Liver (tissue), 3 donors: ENCODE data around the gene DPP9.

Experiments used
- EGR1 ChIP-seq, 2 donors: IDR thresholded peaks; 2 replicates each; pipeline ENCODE4 v1.6.1; 2016 to 2018; ENCODE audit warnings: antibody characterized with exemption in 2 of 2, low read depth in 2 of 2
- GABPA ChIP-seq, 2 donors: IDR thresholded peaks in 1 of 2; conservative IDR thresholded peaks in 1 of 2; 2 replicates each; pipeline ENCODE4 v1.6.1; 2016; ENCODE audit warnings: antibody characterized with exemption in 2 of 2, mild to moderate bottlenecking in 1 of 2, moderate library complexity in 1 of 2
- RAD21 ChIP-seq, 2 donors: IDR thresholded peaks; 2 replicates each; pipeline ENCODE4 v1.6.1; 2016; ENCODE audit warnings: antibody characterized with exemption in 2 of 2, mild to moderate bottlenecking in 2 of 2
- TF ChIP-seq, protein P1 (sequence below): fragments of 150-350 bp; IDR thresholded peaks from 2 replicates; pipeline ENCODE4 v1.5.1; 2017; ENCODE audit warnings: improper control_type of control experiment, low read depth, low read length; ENCODE audit not compliant: missing input control
- TF ChIP-seq, protein P2 (sequence below): IDR thresholded peaks from 2 replicates; pipeline ENCODE4 v1.6.1; 2016; ENCODE audit warnings: antibody characterized with exemption, mild to moderate bottlenecking
- donor health status: healthy.
- donor health status: healthy.

DNA sequence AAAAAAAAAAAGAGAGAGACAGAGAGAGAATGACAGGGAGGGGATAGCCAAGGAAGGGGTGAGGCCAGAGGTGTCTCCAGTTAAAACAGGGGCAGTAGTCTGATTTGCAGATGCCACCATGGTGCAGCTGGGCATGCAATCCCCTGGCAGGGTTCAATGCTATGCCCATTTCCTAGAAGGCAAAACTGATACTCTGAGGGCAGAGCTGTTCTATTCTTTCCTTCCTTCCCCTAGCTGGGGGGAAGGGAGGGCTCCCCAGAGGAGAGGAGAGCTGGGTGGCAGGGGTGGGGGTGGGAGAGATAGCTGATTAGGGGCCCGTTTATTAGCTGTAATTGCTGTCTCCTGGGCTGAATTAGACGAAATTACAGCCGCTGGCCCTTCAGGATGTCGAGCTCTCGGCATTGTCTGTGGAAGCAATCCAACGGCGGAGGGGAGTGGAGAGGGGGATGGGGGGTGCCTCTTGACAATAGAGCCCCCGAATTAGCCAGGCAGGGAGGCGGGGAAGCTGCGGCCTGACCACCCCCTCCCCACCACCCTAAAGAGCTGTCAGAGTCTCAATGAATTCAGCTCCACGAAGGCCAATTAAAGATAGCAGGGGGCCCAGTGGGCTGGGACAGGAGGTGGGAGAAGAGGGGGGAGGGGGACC, 14.4 kb upstream of the DPP9 start:
- TF ChIP-seq, protein P1, sequence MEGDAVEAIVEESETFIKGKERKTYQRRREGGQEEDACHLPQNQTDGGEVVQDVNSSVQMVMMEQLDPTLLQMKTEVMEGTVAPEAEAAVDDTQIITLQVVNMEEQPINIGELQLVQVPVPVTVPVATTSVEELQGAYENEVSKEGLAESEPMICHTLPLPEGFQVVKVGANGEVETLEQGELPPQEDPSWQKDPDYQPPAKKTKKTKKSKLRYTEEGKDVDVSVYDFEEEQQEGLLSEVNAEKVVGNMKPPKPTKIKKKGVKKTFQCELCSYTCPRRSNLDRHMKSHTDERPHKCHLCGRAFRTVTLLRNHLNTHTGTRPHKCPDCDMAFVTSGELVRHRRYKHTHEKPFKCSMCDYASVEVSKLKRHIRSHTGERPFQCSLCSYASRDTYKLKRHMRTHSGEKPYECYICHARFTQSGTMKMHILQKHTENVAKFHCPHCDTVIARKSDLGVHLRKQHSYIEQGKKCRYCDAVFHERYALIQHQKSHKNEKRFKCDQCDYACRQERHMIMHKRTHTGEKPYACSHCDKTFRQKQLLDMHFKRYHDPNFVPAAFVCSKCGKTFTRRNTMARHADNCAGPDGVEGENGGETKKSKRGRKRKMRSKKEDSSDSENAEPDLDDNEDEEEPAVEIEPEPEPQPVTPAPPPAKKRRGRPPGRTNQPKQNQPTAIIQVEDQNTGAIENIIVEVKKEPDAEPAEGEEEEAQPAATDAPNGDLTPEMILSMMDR, result no peak
- TF ChIP-seq, protein P2, sequence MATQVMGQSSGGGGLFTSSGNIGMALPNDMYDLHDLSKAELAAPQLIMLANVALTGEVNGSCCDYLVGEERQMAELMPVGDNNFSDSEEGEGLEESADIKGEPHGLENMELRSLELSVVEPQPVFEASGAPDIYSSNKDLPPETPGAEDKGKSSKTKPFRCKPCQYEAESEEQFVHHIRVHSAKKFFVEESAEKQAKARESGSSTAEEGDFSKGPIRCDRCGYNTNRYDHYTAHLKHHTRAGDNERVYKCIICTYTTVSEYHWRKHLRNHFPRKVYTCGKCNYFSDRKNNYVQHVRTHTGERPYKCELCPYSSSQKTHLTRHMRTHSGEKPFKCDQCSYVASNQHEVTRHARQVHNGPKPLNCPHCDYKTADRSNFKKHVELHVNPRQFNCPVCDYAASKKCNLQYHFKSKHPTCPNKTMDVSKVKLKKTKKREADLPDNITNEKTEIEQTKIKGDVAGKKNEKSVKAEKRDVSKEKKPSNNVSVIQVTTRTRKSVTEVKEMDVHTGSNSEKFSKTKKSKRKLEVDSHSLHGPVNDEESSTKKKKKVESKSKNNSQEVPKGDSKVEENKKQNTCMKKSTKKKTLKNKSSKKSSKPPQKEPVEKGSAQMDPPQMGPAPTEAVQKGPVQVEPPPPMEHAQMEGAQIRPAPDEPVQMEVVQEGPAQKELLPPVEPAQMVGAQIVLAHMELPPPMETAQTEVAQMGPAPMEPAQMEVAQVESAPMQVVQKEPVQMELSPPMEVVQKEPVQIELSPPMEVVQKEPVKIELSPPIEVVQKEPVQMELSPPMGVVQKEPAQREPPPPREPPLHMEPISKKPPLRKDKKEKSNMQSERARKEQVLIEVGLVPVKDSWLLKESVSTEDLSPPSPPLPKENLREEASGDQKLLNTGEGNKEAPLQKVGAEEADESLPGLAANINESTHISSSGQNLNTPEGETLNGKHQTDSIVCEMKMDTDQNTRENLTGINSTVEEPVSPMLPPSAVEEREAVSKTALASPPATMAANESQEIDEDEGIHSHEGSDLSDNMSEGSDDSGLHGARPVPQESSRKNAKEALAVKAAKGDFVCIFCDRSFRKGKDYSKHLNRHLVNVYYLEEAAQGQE, result no peak
- no peak for TF ChIP-seq EGR1 (IDR thresholded peaks at IDR 0.05; ENCODE audit: low read depth in 2 of 2)
- TF ChIP-seq RAD21 (IDR thresholded peaks at IDR 0.05), result no peak
- TF ChIP-seq GABPA (IDR thresholded peaks at IDR 0.05 in 1 of 2, conservative IDR thresholded peaks at IDR 0.05 in 1 of 2), result no peak
